Activated CD8-positive, alpha-beta T cell treated with anti-CD3 and anti-CD28 coated beads for 36 hours (primary cell): ENCODE results near the gene PSMG1. TPM values are rescaled to one million over a fixed set of nuclear protein-coding genes. Genes with fewer than 3 reads are reported as not detected.

Experiments used
- ATAC-seq: fragments of 200-7000 bp; cut with Tn5 transposase; one replicate; pipeline ENCODE4 v1.10.0; 2021; ENCODE audit warnings: mild to moderate bottlenecking, moderate library complexity
- CTCF ChIA-PET: fragments of 350-600 bp; sonication (Branson Sonifier 250); formaldehyde crosslinking; loops from one replicate; lab custom pipeline; 2021; ENCODE audit warnings: antibody characterized with exemption; lab: Charles Lee
- POLR2A ChIA-PET: fragments of 350-600 bp; sonication (Branson Sonifier 250); formaldehyde crosslinking; loops from one replicate; lab custom pipeline; 2021; ENCODE audit warnings: antibody characterized with exemption; lab: Charles Lee
- DNase-seq: peaks from one replicate; pipeline ENCODE4 v3.0.0-alpha.2; 2020
- H3K27ac Mint-ChIP-seq: one replicate; pipeline ENCODE4 v1.8.0; 2021; ENCODE audit warnings: mild to moderate bottlenecking, mixed read lengths
- H3K27me3 Mint-ChIP-seq: one replicate; pipeline ENCODE4 v1.8.0; 2021; ENCODE audit warnings: mixed read lengths
- H3K36me3 Mint-ChIP-seq: one replicate; pipeline ENCODE4 v1.8.0; 2021; ENCODE audit warnings: low read depth, mixed read lengths
- H3K4me1 Mint-ChIP-seq: one replicate; pipeline ENCODE4 v1.8.0; 2021; ENCODE audit warnings: low read depth, mixed read lengths
- H3K4me3 Mint-ChIP-seq: one replicate; pipeline ENCODE4 v1.8.0; 2021; ENCODE audit warnings: mild to moderate bottlenecking, moderate library complexity, mixed read lengths
- H3K9me3 Mint-ChIP-seq: one replicate; pipeline ENCODE4 v1.8.0; 2021; ENCODE audit warnings: mixed read lengths
- CTCF ChIP-seq: fragments of 200-600 bp; IDR thresholded peaks from one replicate; pipeline ENCODE4 v1.8.0; 2022; ENCODE audit warnings: antibody characterized with exemption, mild to moderate bottlenecking
- intact Hi-C: fragments of 100-400 bp; cut with micrococcal nuclease; formaldehyde crosslinking; loops from one replicate; pipeline ENCODE4 v1.10.0; 2022
- total RNA-seq, 2 experiments: library from RNA; stranded (reverse); gene quantifications; one replicate each; pipeline ENCODE4 v1.2.3, GENCODE V29; 2021

Gene PSMG1
- total RNA-seq, 2 experiments from 2014 or later, result 90.9 to 107 TPM

GRCh38 chr21:39156024-39156423 is 27.2 kb downstream of the PSMG1 start:
- intact Hi-C loops, result no loop called here
- peaks cover 1% of the 10 kb centered on the region for H3K27me3 Mint-ChIP-seq
- DNase-seq, result no peak
- ChIA-PET CTCF (no interaction called here), POLR2A (no interaction called here)
- TF ChIP-seq CTCF, result no peak
- H3K9me3 Mint-ChIP-seq, result no peaks in the 10 kb centered on the region
- no peaks in the 10 kb centered on the region for H3K36me3 Mint-ChIP-seq
- H3K4me1 Mint-ChIP-seq, result no peaks in the 10 kb centered on the region
- ATAC-seq, result no peak
- H3K4me3 Mint-ChIP-seq, result no peak overlapping the region
- H3K27ac Mint-ChIP-seq, result no peak overlapping the region

GRCh38 chr21:39155578-39155977 is 27.7 kb downstream of the PSMG1 start:
- Mint-ChIP-seq H3K4me3 (no peak overlapping the region), H3K36me3 (no peaks in the 10 kb centered on the region), H3K27me3 (peaks cover 1% of the 10 kb centered on the region), H3K27ac (no peak overlapping the region), H3K9me3 (no peaks in the 10 kb centered on the region), H3K4me1 (no peaks in the 10 kb centered on the region)
- POLR2A ChIA-PET, result no interaction called here
- intact Hi-C loops, result no loop called here
- DNase-seq (no peak), ATAC-seq (no peak)
- CTCF ChIA-PET, result no interaction called here
- no peak for TF ChIP-seq CTCF

- H3K27me3 Mint-ChIP-seq, result peaks cover 1% of the 10 kb centered on the region
- no peak overlapping the region for H3K27ac Mint-ChIP-seq
- H3K9me3 Mint-ChIP-seq, result no peaks in the 10 kb centered on the region
- no peak for DNase-seq
- intact Hi-C loops, result no loop called here
- POLR2A ChIA-PET, result interaction anchor here (0.6 to 1.2 kb wide), 2 partner anchors 8 to 419 kb away, joined by 3 read pairs; no protein-coding TSS in a partner anchor
- no peaks in the 10 kb centered on the region for H3K4me1 Mint-ChIP-seq
- TF ChIP-seq CTCF, result no peak
- no peaks in the 10 kb centered on the region for H3K36me3 Mint-ChIP-seq
- no peak overlapping the region for H3K4me3 Mint-ChIP-seq
- CTCF ChIA-PET, result no interaction called here
- no peak for ATAC-seq
Measured at GRCh38 chr21:39153842-39154241, 29.4 kb downstream of the PSMG1 start.

- no peaks in the 10 kb centered on the region for H3K9me3 Mint-ChIP-seq
- no peak for ATAC-seq
- ChIA-PET POLR2A (interaction anchor here (1.2 kb wide), 1 partner anchor 8 kb away, joined by 3 read pairs; no protein-coding TSS in a partner anchor), CTCF (no interaction called here)
- no peak for TF ChIP-seq CTCF
- DNase-seq, result no peak
- H3K36me3 Mint-ChIP-seq, result no peaks in the 10 kb centered on the region
- H3K27ac Mint-ChIP-seq, result no peak overlapping the region
- H3K4me1 Mint-ChIP-seq, result no peaks in the 10 kb centered on the region
- intact Hi-C loops, result no loop called here
- H3K27me3 Mint-ChIP-seq, result peaks cover 1% of the 10 kb centered on the region
- H3K4me3 Mint-ChIP-seq, result no peak overlapping the region
Measured at GRCh38 chr21:39153373-39153772, 29.9 kb downstream of the PSMG1 start.

GRCh38 chr21:39152271-39152670 is 31.0 kb downstream of the PSMG1 start:
- ATAC-seq, result no peak

More at GRCh38 chr21:39152271-39152670, 31.0 kb downstream of the PSMG1 start:
- CTCF ChIA-PET, result no interaction called here
- no peak for DNase-seq
- H3K4me1 Mint-ChIP-seq, result no peaks in the 10 kb centered on the region
- peaks cover 1% of the 10 kb centered on the region for H3K27me3 Mint-ChIP-seq
- H3K4me3 Mint-ChIP-seq, result no peak overlapping the region
- POLR2A ChIA-PET, result no interaction called here
- no peak for TF ChIP-seq CTCF
- intact Hi-C loops, result no loop called here
- H3K9me3 Mint-ChIP-seq, result no peaks in the 10 kb centered on the region
- no peaks in the 10 kb centered on the region for H3K36me3 Mint-ChIP-seq
- no peak overlapping the region for H3K27ac Mint-ChIP-seq
